ENCODE data around the gene ZNF391. TPM values are rescaled to one million over a fixed set of nuclear protein-coding genes. Genes with fewer than 3 reads are reported as not detected.
"Not testable (repeated sequence)": the region's sequence is repeated elsewhere in the genome, so short reads cannot be mapped to it uniquely, and the experiment has no call there.

Gene ZNF391
- total RNA-seq, 1 experiment from 2014 or later = 4.7 TPM

DNA sequence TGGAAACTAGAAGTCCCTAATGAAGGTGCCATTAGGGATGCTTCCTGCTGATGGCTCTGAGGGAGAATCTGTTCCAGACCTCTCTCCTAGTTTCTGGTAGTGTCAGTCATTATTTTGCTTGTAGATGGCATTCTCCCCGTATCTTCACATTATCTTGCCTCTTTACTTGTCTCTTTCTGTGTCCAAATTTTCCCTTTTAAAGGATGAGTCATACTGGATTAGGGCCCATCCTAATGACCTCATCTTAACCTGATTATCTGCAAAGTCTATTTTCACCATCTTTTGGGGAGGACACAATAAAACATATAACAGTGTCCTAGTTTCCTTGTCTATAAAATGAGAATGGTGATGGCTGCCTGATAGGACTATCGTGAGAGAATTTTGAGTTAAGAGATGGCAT is 27.3 kb downstream of the ZNF391 start:
- H3K79me2 ChIP-seq (ENCODE audit: low read depth) = no peaks in the 10 kb centered on the region
- H3K4me1 ChIP-seq (replicated peaks; ENCODE audit: insufficient read depth) = no peaks in the 10 kb centered on the region
- no peak for DNase-seq
- intact Hi-C loops (cut with micrococcal nuclease; ENCODE audit: unreplicated experiment) = no loop called here
- CTCF ChIA-PET = no interaction called here
- no peak overlapping the region for H3K4me3 ChIP-seq
- H3K4me2 ChIP-seq = no peak overlapping the region
- BruUV-seq (replicated peaks) = no TSS peak
- H3K27ac ChIP-seq = no peak overlapping the region
- no peak overlapping the region for H2AFZ ChIP-seq
- H3K9me2 ChIP-seq (ENCODE audit: insufficient read depth) = no peaks in the 10 kb centered on the region
- POLR2A ChIA-PET (ENCODE audit: unreplicated experiment) = no interaction called here
- no peaks in the 10 kb centered on the region for H3K36me3 ChIP-seq (ENCODE audit: low read depth)
- peaks cover 4% of the 10 kb centered on the region; the same call in 1 of the 2 replicates for H3K9me3 ChIP-seq (ENCODE audit: insufficient read depth, low read depth)
- H3F3A ChIP-seq (ENCODE audit: insufficient read depth, low read depth) = no peaks in the 10 kb centered on the region
- H3K27me3 ChIP-seq (ENCODE audit: insufficient read depth, low read depth) = 0 out of 2 replicates have a peak, but pooled peaks cover 12% of the 10 kb centered on the region
- H4K20me1 ChIP-seq (ENCODE audit: insufficient read depth) = no peaks in the 10 kb centered on the region
- TF ChIP-seq, protein P1, sequence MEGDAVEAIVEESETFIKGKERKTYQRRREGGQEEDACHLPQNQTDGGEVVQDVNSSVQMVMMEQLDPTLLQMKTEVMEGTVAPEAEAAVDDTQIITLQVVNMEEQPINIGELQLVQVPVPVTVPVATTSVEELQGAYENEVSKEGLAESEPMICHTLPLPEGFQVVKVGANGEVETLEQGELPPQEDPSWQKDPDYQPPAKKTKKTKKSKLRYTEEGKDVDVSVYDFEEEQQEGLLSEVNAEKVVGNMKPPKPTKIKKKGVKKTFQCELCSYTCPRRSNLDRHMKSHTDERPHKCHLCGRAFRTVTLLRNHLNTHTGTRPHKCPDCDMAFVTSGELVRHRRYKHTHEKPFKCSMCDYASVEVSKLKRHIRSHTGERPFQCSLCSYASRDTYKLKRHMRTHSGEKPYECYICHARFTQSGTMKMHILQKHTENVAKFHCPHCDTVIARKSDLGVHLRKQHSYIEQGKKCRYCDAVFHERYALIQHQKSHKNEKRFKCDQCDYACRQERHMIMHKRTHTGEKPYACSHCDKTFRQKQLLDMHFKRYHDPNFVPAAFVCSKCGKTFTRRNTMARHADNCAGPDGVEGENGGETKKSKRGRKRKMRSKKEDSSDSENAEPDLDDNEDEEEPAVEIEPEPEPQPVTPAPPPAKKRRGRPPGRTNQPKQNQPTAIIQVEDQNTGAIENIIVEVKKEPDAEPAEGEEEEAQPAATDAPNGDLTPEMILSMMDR (conservative IDR thresholded peaks at IDR 0.05) = no peak
- no peak for TF ChIP-seq EZH2 (IDR thresholded peaks at IDR 0.05; ENCODE audit: low read depth)

DNA sequence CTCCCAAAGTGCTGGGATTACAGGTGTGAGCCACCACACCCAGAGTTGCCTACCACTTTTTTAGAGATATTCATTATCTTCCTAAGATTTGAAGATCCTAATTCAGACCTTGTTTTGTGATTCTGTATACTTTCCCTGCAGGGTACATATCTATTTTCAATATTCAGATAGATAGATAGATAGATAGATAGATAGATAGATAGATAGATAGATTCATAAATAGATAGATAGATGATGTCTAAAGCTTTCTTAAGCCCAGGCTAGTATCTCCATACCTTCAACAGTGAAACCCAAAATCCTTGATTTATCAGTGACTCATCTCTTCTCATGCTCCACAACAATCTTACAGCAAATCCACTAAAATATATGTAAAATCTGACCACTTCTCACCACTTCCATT is 30.8 kb downstream of the ZNF391 start:
- Histone ChIP-seq H3K4me1 (replicated peaks; ENCODE audit: insufficient read depth) (no peaks in the 10 kb centered on the region), H3K79me2 (ENCODE audit: low read depth) (no peaks in the 10 kb centered on the region), H4K20me1 (ENCODE audit: insufficient read depth) (no peaks in the 10 kb centered on the region), H3K9me2 (ENCODE audit: insufficient read depth) (no peaks in the 10 kb centered on the region), H3K36me3 (ENCODE audit: low read depth) (no peaks in the 10 kb centered on the region), H3K4me2 (no peak overlapping the region), H3K27ac (no peak overlapping the region), H3K4me3 (no peak overlapping the region), H3F3A (ENCODE audit: insufficient read depth, low read depth) (no peaks in the 10 kb centered on the region), H2AFZ (no peak overlapping the region), H3K9me3 (ENCODE audit: insufficient read depth, low read depth) (peaks cover 8% of the 10 kb centered on the region; the same call in 1 of the 2 replicates), H3K27me3 (ENCODE audit: insufficient read depth, low read depth) (peaks cover 27% of the 10 kb centered on the region)
- no peak for DNase-seq
- CTCF ChIA-PET = no interaction called here
- POLR2A ChIA-PET (ENCODE audit: unreplicated experiment) = no interaction called here
- TF ChIP-seq, protein P1 (conservative IDR thresholded peaks at IDR 0.05) = no peak
- no peak for TF ChIP-seq EZH2 (IDR thresholded peaks at IDR 0.05; ENCODE audit: low read depth)
- BruUV-seq (replicated peaks) = no TSS peak
- intact Hi-C loops (cut with micrococcal nuclease; ENCODE audit: unreplicated experiment) = no loop called here

DNA sequence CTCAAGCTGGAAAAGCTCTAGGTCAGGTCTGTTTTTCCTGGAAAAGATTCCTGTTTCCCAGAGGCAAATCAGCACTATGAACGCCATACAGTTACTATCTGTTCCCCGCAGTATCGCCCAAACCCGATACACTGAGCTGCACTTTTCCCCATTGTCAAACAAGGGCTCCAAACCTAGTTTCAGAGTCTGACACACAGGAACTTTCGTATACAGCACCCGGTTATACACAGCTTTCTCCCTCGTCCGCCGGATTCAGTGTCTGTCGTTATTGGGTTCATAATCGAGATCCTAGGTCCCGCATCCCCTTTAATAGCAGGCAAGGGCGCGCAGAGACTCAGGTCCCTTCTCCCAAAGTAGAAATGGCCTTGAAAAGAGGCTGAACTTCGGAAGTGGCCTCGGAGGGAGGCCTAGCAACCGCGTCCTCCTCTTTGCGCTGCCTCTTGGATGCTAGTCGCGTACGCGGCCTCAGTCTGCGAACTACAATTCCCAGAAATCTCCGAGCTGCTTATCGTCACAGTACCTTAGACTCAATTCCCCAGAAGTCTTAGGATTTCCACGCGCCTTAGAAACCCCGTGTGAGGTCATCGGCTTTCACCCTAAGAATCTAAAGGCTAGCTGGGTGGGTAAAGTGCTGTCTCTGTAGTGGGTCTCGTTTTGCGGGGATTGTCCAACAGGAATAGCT is 34.2 kb downstream of the ZNF391 start:
- H3K79me2 ChIP-seq (ENCODE audit: low read depth) = no peaks in the 10 kb centered on the region
- BruUV-seq (replicated peaks) = no TSS peak
- no peak overlapping the region for H3K4me2 ChIP-seq
- H3K4me1 ChIP-seq (replicated peaks; ENCODE audit: insufficient read depth) = no peaks in the 10 kb centered on the region
- peaks cover 8% of the 10 kb centered on the region; the same call in 1 of the 2 replicates for H3K9me3 ChIP-seq (ENCODE audit: insufficient read depth, low read depth)
- no peak for TF ChIP-seq EZH2 (IDR thresholded peaks at IDR 0.05; ENCODE audit: low read depth)
- TF ChIP-seq, protein P1 (conservative IDR thresholded peaks at IDR 0.05) = no peak
- H2AFZ ChIP-seq = no peak overlapping the region
- no peak overlapping the region for H3K4me3 ChIP-seq
- POLR2A ChIA-PET (ENCODE audit: unreplicated experiment) = no interaction called here
- no peaks in the 10 kb centered on the region for H4K20me1 ChIP-seq (ENCODE audit: insufficient read depth)
- CTCF ChIA-PET = no interaction called here
- H3K27me3 ChIP-seq (ENCODE audit: insufficient read depth, low read depth) = peaks cover 27% of the 10 kb centered on the region
- H3K9me2 ChIP-seq (ENCODE audit: insufficient read depth) = no peaks in the 10 kb centered on the region
- intact Hi-C loops (cut with micrococcal nuclease; ENCODE audit: unreplicated experiment) = no loop called here
- H3K27ac ChIP-seq = no peak overlapping the region
- DNase-seq = no peak
- no peaks in the 10 kb centered on the region for H3F3A ChIP-seq (ENCODE audit: insufficient read depth, low read depth)
- H3K36me3 ChIP-seq (ENCODE audit: low read depth) = no peaks in the 10 kb centered on the region

DNA sequence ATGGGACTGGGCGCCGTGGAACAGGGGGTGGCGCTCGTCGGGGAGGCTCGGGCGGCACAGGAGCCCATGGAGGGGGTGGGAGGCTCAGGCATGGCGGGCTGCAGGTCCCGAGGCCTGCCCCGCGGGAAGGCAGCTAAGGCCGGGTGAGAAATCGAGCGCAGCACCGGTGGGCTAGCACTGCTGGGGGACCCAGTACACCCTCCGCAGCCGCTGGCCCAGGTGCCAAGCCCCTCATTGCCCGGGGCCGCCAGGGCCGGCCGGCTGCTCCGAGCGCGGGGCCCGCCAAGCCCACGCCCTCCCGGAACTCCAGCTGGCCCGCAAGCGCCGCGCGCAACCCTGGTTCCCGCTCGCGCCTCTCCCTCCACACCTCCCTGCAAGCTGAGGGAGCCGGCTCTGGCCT is 36.3 kb downstream of the ZNF391 start:
- H3K36me3 ChIP-seq (ENCODE audit: low read depth); CTCF ChIA-PET; intact Hi-C loops (cut with micrococcal nuclease; ENCODE audit: unreplicated experiment); POLR2A ChIA-PET (ENCODE audit: unreplicated experiment); H3K4me2 ChIP-seq; H3K27ac ChIP-seq; DNase-seq; H4K20me1 ChIP-seq (ENCODE audit: insufficient read depth); H3K4me1 ChIP-seq (replicated peaks; ENCODE audit: insufficient read depth); H2AFZ ChIP-seq; H3K4me3 ChIP-seq; H3K9me3 ChIP-seq (ENCODE audit: insufficient read depth, low read depth); H3F3A ChIP-seq (ENCODE audit: insufficient read depth, low read depth); H3K9me2 ChIP-seq (ENCODE audit: insufficient read depth); H3K79me2 ChIP-seq (ENCODE audit: low read depth); BruUV-seq (replicated peaks): not testable (repeated sequence)
- H3K27me3 ChIP-seq (ENCODE audit: insufficient read depth, low read depth) = peaks cover 34% of the 10 kb centered on the region
